Hepatocyte (in vitro differentiated cells): Measurements from ENCODE around the gene SGCA. TPM values are rescaled to one million over a fixed set of nuclear protein-coding genes. Genes with fewer than 3 reads are reported as not detected.

ENCODE experiments used
- DNase-seq: peaks from one replicate; pipeline ENCODE4 v3.0.0-alpha.2; 2016; ENCODE audit warnings: low spot score
- H2AFZ ChIP-seq: fragments of 200-600 bp; sonication (generic); 2 replicates; pipeline ENCODE4 v1.6.0; 2016; ENCODE audit warnings: antibody characterized with exemption, mild to moderate bottlenecking
- H3K27ac ChIP-seq: fragments of 200-600 bp; sonication (generic); 2 replicates; pipeline ENCODE4 v1.5.1; 2016; ENCODE audit warnings: mild to moderate bottlenecking
- H3K27me3 ChIP-seq: fragments of 200-600 bp; sonication (generic); 2 replicates; pipeline ENCODE4 v1.6.1; 2016
- H3K36me3 ChIP-seq: fragments of 200-600 bp; sonication (generic); replicated peaks from 2 replicates; pipeline ENCODE4 v1.5.1; 2016; ENCODE audit warnings: low read depth; ENCODE audit not compliant: insufficient read depth
- H3K4me1 ChIP-seq: fragments of 200-600 bp; sonication (generic); 2 replicates; pipeline ENCODE4 v1.5.1; 2016; ENCODE audit warnings: mild to moderate bottlenecking, moderate library complexity; ENCODE audit not compliant: insufficient read depth
- H3K4me2 ChIP-seq: fragments of 200-600 bp; sonication (generic); 2 replicates; pipeline ENCODE4 v1.6.0; 2016
- H3K4me3 ChIP-seq: fragments of 200-600 bp; sonication (generic); 2 replicates; pipeline ENCODE4 v1.5.1; 2016; ENCODE audit warnings: mild to moderate bottlenecking
- H3K79me2 ChIP-seq: fragments of 200-600 bp; sonication (generic); 2 replicates; pipeline ENCODE4 v1.6.0; 2017; ENCODE audit warnings: mild to moderate bottlenecking
- H3K9me2 ChIP-seq: fragments of 200-600 bp; sonication (generic); replicated peaks from 2 replicates; pipeline ENCODE4 v1.6.0; 2017; ENCODE audit warnings: mild to moderate bottlenecking; ENCODE audit not compliant: insufficient read depth
- H3K9me3 ChIP-seq: fragments of 200-600 bp; sonication (generic); 2 replicates; pipeline ENCODE4 v1.5.1; 2016; ENCODE audit warnings: low read depth, mild to moderate bottlenecking
- H4K20me1 ChIP-seq: fragments of 200-600 bp; sonication (generic); 2 replicates; pipeline ENCODE4 v1.6.0; 2016; ENCODE audit warnings: mild to moderate bottlenecking; ENCODE audit not compliant: insufficient read depth, poor library complexity, severe bottlenecking
- CTCF ChIP-seq: fragments of 200-600 bp; sonication (generic); IDR thresholded peaks from 2 replicates; pipeline ENCODE4 v1.5.1; 2016; ENCODE audit warnings: antibody characterized with exemption, mild to moderate bottlenecking; ENCODE audit not compliant: poor library complexity
- EZH2 ChIP-seq: fragments of 200-600 bp; sonication (generic); IDR thresholded peaks from 2 replicates; pipeline ENCODE4 v1.6.1; 2016; ENCODE audit warnings: antibody characterized with exemption, mild to moderate bottlenecking, borderline replicate concordance
- EZH2phosphoT487 ChIP-seq: fragments of 200-600 bp; sonication (generic); IDR thresholded peaks from one replicate; pipeline ENCODE4 v1.6.1; 2018; ENCODE audit warnings: antibody characterized with exemption, mild to moderate bottlenecking, low read depth, moderate library complexity; ENCODE audit not compliant: unreplicated experiment, severe bottlenecking
- whole genome bisulfite sequencing: methylation state at CpG from one replicate; pipeline ENCODE4 v1.1.6; 2016; ENCODE audit warnings: low lambda C conversion rate; ENCODE audit errors: missing lambda C conversion rate; 5-methylcytosine and 5-hydroxymethylcytosine counted together
- polyA plus RNA-seq: library from polyadenylated mRNA; unstranded; fragments of >200 nt; fragmentation: Nextera tagmentation; extraction: Ambion mirVana; gene quantifications from 2 replicates; pipeline ENCODE4 v1.2.1, GENCODE V29; 2016
- total RNA-seq: library from RNA; depleted of rRNA; stranded (reverse); fragments of >200 nt; gene quantifications from 2 replicates; pipeline ENCODE4 v1.2.3, GENCODE V29; 2014

SGCA gene
- total and polyA plus RNA-seq, 2 experiments from 2014 or later = 0.37 to 2.2 TPM

GRCh38 chr17:50145532-50146229, 20.1 kb upstream of the SGCA start:
- Histone ChIP-seq H3K36me3 (no peaks in the 10 kb centered on the region), H3K4me1 (peaks cover 29% of the 10 kb centered on the region), H2AFZ (no peak overlapping the region), H3K27me3 (no peaks in the 10 kb centered on the region), H4K20me1 (peaks cover 39% of the 10 kb centered on the region), H3K9me2 (no peaks in the 10 kb centered on the region), H3K4me3 (no peak overlapping the region), H3K27ac (no peak overlapping the region), H3K4me2 (no peak overlapping the region), H3K79me2 (peaks cover 50% of the 10 kb centered on the region), H3K9me3 (no peaks in the 10 kb centered on the region)
- no peak for DNase-seq
- 90% methylated on average over 8 of the region's 11 CpGs for WGBS
- TF ChIP-seq EZH2 = no peak
- TF ChIP-seq EZH2phosphoT487 = no peak
- TF ChIP-seq CTCF = no peak

GRCh38 chr17:50146230-50146926, 19.4 kb upstream of the SGCA start:
- Histone ChIP-seq H3K27ac (no peak overlapping the region), H3K36me3 (no peaks in the 10 kb centered on the region), H3K4me1 (peaks cover 29% of the 10 kb centered on the region), H4K20me1 (peaks cover 39% of the 10 kb centered on the region), H3K4me2 (peak overlapping the region; percentile 98), H3K4me3 (no peak overlapping the region), H3K79me2 (peaks cover 51% of the 10 kb centered on the region), H3K27me3 (no peaks in the 10 kb centered on the region), H3K9me2 (no peaks in the 10 kb centered on the region), H3K9me3 (no peaks in the 10 kb centered on the region), H2AFZ (no peak overlapping the region)
- TF ChIP-seq EZH2 = no peak
- no peak for TF ChIP-seq EZH2phosphoT487
- TF ChIP-seq CTCF = no peak
- WGBS = 77% methylated on average over 7 of the region's 10 CpGs
- DNase-seq = no peak

GRCh38 chr17:50146927-50147665, 18.7 kb upstream of the SGCA start:
- peak overlapping the region; percentile 56 for H3K27ac ChIP-seq
- H3K4me2 ChIP-seq = peak overlapping the region; percentile 98
- 66% methylated on average over 15 of the region's 15 CpGs for WGBS
- H3K4me1 ChIP-seq = peaks cover 29% of the 10 kb centered on the region
- H3K79me2 ChIP-seq = peaks cover 51% of the 10 kb centered on the region
- H2AFZ ChIP-seq = no peak overlapping the region
- H3K9me3 ChIP-seq = no peaks in the 10 kb centered on the region
- H3K9me2 ChIP-seq = no peaks in the 10 kb centered on the region
- no peaks in the 10 kb centered on the region for H3K36me3 ChIP-seq
- no peak for DNase-seq
- peaks cover 39% of the 10 kb centered on the region for H4K20me1 ChIP-seq
- no peak overlapping the region for H3K4me3 ChIP-seq
- TF ChIP-seq EZH2 (no peak), EZH2phosphoT487 (no peak), CTCF (no peak)
- H3K27me3 ChIP-seq = no peaks in the 10 kb centered on the region
